KOPT-K1 (cell line): Measurements from ENCODE around the gene ZNF148.

Experiments used
- H3K27ac ChIP-seq: fragments of 200-600 bp; sonication (generic); 2 replicates; pipeline ENCODE4 v1.5.1; 2016; ENCODE audit warnings: antibody characterized with exemption, mild to moderate bottlenecking, low read depth, low read length; ENCODE audit not compliant: poor library complexity, severe bottlenecking
- H3K36me3 ChIP-seq: fragments of 200-600 bp; sonication (generic); 2 replicates; pipeline ENCODE4 v1.5.1; 2017; ENCODE audit warnings: antibody characterized with exemption, mild to moderate bottlenecking, low read length, moderate library complexity; ENCODE audit not compliant: insufficient read depth
- H3K9me3 ChIP-seq: fragments of 200-600 bp; sonication (generic); 2 replicates; pipeline ENCODE4 v1.5.1; 2017; ENCODE audit warnings: antibody characterized with exemption, low read length, mild to moderate bottlenecking; ENCODE audit not compliant: insufficient read depth, poor library complexity, severe bottlenecking

ZNF148 gene

DNA sequence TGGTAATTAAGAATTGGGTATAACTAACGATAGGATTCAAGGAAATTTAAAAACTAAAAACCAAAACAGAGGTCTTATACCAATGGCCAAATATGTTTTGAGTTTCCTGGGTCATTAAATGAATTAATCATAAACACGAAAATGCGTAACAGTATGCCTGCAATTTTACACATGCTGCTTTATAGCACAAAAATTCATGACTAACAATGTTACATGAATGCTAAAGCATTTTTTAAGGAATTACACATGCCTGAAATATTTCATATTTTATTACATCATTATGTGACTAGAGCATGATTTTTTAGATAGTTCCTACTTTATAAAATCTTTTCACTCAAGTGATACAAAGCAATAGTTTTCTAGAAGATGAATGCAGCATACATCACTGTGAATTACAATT, 74.7 kb downstream of the ZNF148 start:
- no peaks in the 10 kb centered on the region for H3K9me3 ChIP-seq
- H3K36me3 ChIP-seq, result peaks cover 22% of the 10 kb centered on the region
- no peak overlapping the region for H3K27ac ChIP-seq

DNA sequence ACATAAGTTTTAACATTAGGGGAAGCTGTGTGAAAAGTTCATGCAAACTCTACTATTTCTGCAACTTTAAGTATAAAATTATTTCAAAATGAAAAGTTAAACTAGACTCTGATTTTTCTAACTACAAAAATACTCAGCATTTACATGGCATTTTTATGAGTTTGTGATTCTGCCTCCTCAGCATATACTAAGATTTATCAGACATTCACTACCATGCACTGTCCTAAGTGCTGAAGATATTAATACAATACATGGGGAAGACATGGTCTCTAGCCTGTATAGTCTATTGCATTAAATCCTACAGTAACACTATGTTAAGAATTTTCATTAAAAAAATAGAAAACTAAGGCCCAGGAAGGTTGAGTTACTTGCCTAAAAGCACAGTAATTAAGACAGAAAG, 80.7 kb downstream of the ZNF148 start:
- H3K27ac ChIP-seq, result no peak overlapping the region
- no peaks in the 10 kb centered on the region for H3K9me3 ChIP-seq
- H3K36me3 ChIP-seq, result peaks cover 5% of the 10 kb centered on the region; the same call in 1 of the 2 replicates

DNA sequence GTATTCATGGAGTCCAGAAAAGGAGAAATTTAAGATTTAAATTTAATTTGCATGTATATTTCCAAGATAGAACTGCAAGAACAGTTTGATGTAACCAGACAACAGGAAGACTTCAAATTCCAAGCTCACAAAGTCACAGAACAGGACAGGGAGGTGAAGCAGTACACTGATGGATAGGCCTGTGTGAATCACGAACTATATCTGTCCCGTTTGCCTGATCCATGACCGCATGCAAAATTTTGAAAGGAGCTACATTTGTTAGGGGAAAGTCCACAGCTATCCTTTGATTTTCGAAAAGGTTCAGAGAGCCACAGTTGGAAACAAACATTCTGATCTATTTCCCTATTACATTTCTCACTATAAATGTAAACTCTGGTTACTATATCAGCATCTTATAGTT, 83.1 kb downstream of the ZNF148 start:
- no peak overlapping the region for H3K27ac ChIP-seq
- peaks cover 20% of the 10 kb centered on the region for H3K36me3 ChIP-seq
- no peaks in the 10 kb centered on the region for H3K9me3 ChIP-seq

DNA sequence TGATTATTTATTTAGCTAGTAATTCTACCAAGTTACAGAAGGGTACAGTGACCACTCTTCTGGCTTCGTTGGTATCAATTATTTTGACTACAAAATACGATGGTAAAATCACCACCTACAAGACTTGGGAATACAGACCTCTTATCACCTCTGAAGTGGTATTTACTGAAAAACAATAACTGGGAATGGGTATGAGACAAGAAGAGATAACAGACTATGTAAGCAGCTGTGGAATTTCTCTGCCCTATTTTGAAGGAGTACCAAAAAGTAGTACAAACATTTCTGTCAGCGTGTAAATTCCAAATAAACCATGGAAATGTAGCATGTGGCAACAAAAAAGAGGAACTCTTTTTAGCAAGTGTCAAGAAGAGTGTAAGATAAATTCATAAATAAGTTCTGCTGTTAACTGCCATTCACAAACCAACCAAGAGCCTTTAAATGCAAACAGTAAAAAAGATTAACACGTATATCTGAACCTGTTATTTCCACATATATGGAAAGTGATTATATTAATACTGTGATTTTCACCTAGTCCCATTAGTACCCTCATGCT, 85.6 kb downstream of the ZNF148 start:
- no peak overlapping the region for H3K27ac ChIP-seq
- no peaks in the 10 kb centered on the region for H3K9me3 ChIP-seq
- peaks cover 26% of the 10 kb centered on the region for H3K36me3 ChIP-seq

DNA sequence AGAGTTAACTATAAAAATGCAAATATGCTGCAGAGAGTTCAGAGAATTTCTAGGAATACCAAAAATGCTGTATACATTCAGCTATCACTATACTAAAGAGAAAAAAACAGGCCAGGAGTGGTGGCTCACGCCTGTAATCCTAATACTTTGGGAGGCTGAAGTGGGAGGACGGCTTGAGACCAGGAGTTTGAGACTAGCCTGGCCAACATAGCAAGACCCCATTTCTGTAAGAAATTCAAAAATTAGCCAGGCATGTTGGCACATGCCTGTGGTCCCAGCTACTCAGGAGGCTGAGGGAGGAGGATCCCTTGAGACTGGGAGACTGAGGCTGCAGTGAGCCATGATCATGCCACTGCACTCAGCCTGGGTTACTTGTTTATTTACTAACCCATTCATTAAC, 87.9 kb downstream of the ZNF148 start:
- peaks cover 26% of the 10 kb centered on the region for H3K36me3 ChIP-seq
- no peak overlapping the region for H3K27ac ChIP-seq
- H3K9me3 ChIP-seq, result no peaks in the 10 kb centered on the region

DNA sequence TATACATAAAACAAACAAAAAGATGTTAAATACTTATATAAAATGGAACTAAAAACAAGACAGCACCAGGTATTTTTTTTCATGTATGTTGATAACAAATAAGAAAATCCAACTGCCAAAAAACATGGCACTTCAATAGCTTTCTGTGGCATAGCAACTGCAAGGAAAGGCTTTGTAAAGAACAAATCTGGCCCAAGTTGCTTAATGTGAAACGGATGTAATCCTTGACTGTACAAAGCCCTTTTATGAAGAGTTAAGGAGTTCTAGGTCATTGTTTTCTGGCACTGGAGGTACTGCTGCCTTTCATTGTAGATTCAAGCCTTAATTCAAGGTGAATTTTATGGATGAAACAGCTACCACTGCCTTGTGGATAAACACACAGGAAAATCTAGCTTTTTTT, 93.7 kb downstream of the ZNF148 start:
- no peak overlapping the region for H3K27ac ChIP-seq

DNA sequence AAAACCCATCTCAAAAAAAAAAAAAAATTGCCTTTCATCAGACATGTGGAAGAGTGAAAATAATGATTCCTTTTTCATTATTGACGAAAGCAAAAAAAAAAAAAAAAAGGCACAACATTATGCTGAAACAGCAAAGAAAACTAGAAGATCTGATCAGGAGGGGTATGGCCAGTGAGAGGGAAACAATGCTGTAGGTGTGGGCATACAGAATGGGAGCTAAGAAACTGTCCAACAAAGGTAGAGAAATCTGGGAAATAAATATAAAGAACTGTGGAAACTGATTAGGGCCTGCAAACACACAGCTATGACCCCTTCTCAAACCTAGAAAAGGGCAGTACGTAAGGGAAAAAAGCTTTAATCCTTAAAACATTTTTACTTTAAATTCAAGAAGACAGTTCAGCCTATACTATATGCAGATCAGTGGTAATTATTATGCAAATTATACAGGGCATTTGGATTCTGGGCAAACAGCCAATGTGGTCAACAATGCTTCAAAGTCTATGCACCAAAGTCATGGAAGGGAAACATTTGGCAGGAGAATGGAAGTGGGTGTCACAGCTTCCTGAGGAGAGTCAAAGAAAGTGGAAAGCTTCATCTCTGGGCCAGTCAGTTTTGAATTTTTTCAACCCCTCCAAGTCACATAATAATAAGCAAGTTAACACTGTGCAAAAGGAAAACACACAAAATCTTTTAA, 94.3 kb downstream of the ZNF148 start:
- H3K9me3 ChIP-seq, result no peaks in the 10 kb centered on the region
- H3K36me3 ChIP-seq, result peaks cover 50% of the 10 kb centered on the region
- H3K27ac ChIP-seq, result no peak overlapping the region

More for the DNA sequence above, 93.7 kb downstream of the ZNF148 start:
- Histone ChIP-seq H3K36me3 (peaks cover 49% of the 10 kb centered on the region), H3K9me3 (no peaks in the 10 kb centered on the region)

DNA sequence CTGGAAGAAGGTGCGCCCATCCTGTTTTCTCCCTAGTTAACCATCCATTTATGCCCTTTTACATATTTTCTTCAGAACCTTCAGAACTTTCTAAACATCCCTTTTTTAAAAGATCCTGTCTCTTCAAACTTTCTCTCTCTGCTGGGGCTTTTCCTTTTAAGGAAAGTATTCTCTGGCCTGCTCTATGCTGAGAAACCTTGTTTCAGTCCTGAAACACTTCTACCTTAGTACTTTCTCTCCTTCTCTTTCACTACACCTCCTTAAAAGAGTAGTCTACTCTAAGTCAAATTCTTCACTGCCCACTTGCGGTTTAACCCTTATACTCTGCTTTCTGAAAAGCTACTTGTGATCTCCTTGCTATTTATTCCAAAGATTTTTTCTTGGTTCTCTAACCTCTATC, 97.0 kb downstream of the ZNF148 start:
- peaks cover 50% of the 10 kb centered on the region for H3K36me3 ChIP-seq
- H3K9me3 ChIP-seq, result no peaks in the 10 kb centered on the region
- H3K27ac ChIP-seq, result no peak overlapping the region

DNA sequence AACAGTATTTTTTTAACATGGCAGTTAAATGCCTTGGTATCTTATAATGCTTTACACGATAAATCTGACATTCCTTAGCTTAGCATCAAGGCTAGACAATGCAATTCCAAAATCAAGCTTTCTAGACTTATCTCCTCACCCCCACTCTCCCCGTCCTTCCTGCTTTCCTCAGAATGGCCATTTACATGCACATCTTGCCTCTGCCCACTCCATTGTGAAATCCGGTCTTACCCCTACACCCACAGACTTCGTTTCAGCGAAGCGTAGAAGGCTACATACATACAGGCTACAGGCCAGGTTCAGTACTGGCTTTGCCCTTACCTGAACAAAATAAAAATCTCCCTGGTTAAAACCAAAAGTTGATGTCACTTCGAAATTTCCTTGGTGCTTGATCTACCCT, 104.0 kb downstream of the ZNF148 start:
- Histone ChIP-seq H3K36me3 (peaks cover 26% of the 10 kb centered on the region), H3K27ac (no peak overlapping the region), H3K9me3 (no peaks in the 10 kb centered on the region)

DNA sequence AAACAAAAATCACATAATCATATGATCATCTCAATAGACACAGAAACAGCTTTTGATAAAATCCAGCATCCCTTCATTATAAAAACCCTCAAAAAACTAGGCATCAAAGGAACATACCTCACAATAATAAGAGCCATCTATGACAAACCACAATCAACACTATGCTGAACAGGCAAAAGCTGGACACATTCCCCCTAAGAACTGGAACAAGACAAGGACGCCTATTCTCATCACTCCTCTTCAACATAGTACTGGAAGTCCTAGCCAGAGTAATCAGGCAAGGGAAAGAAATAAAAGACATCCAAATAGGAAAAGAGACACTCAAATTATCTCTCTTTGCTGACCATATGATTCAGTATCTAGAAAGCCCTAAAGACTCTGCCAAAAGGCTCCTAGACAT, 107.7 kb downstream of the ZNF148 start:
- H3K9me3 ChIP-seq, result no peaks in the 10 kb centered on the region
- H3K27ac ChIP-seq, result no peak overlapping the region
- peaks cover 34% of the 10 kb centered on the region for H3K36me3 ChIP-seq

DNA sequence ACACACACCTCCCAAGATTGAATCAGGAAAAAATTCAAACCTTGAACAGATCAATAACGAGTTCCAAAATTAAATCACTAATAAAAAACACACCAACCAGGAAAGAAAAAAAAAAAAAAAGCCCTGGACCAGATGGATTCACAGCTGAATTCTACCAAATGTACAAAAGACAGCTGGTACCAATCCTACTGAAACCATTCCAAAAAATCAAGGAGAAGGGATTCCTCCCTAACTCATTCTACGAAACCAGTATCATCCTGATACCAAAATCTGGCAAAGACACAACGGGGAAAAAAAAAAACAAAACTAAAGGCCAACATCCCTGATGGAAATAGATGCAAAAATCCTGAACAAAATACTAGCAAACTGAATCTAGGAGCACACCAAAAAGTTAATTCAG, 108.2 kb downstream of the ZNF148 start:
- no peak overlapping the region for H3K27ac ChIP-seq
- H3K36me3 ChIP-seq, result peaks cover 30% of the 10 kb centered on the region
- H3K9me3 ChIP-seq, result no peaks in the 10 kb centered on the region

DNA sequence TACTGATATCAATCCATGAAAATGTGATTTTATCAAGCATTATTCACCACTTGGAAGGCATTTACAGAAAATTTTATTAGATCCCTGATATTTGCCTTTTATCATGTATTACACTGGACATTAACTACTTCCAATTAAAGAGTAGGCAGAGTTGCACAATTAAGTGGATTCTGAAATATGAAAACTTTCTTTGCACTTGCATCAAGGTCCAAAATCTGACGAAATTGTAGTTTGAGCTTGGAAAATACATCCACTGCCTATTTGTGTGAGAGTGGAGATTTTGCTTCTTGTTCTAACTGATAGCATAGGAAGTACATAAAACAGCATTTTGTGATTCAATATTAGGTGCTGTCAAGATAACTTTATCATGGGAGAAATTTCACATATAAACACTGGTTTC, 113.0 kb downstream of the ZNF148 start:
- H3K9me3 ChIP-seq, result peaks cover 9% of the 10 kb centered on the region
- H3K27ac ChIP-seq, result no peak overlapping the region
- peaks cover 38% of the 10 kb centered on the region for H3K36me3 ChIP-seq

DNA sequence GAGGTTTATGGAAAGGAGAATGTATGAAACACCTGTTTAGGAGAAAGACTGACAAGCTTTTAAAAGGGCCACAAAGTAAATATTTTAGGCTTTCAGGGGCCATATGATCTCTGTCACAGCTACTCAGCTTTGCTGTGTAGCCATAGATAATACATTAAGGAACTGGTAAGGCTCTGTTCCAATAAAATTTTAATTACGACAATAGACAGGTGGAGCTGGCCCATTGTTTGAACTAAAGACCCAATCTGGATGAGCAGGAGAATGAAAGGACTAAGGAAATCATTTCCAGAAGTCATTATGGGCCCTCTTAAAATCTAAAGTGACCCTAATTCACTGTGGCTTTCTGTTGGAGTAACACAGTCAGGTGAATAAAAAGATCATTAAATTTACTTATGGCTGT, 114.1 kb downstream of the ZNF148 start:
- Histone ChIP-seq H3K9me3 (peaks cover 16% of the 10 kb centered on the region), H3K27ac (no peak overlapping the region), H3K36me3 (peaks cover 48% of the 10 kb centered on the region)

DNA sequence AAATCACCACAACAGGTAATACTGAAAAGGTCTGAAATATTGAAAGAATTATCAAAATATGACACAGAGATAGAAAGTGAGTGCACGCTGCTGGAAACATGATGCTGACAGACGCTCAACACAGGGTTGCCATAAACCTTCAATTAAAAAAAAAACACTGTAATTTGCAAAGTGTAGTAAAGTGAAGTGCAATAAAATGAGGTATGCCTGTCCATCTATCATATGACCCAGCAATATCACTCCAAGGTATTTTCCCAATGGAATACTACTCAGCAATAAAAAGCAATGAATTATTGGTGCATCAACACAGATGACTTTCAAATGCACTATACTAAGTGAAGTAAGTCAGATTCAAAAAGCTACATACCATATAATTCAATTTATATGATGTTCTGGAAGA, 115.0 kb downstream of the ZNF148 start:
- Histone ChIP-seq H3K9me3 (peaks cover 16% of the 10 kb centered on the region), H3K27ac (no peak overlapping the region), H3K36me3 (peaks cover 43% of the 10 kb centered on the region)

DNA sequence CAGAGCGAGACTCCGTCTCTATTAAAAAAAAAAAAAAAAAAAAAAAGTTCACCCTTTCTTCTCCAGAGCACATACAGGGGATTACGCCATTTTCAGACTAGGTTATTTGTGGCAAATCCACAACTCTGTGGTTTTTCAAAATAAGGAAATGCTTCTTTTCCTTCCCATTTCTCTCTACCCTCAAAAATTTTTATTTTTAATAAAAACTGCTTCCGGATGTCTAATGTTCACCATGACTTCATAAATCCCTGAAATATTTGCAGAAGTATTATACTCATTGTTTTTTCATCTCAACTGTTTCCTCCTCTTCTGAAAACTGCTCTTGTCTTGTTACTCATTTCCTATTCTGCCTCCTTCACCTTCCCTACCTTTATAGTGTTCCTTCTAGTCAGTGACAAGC, 117.6 kb downstream of the ZNF148 start:
- no peak overlapping the region for H3K27ac ChIP-seq
- peaks cover 16% of the 10 kb centered on the region for H3K9me3 ChIP-seq
- H3K36me3 ChIP-seq, result peaks cover 33% of the 10 kb centered on the region

DNA sequence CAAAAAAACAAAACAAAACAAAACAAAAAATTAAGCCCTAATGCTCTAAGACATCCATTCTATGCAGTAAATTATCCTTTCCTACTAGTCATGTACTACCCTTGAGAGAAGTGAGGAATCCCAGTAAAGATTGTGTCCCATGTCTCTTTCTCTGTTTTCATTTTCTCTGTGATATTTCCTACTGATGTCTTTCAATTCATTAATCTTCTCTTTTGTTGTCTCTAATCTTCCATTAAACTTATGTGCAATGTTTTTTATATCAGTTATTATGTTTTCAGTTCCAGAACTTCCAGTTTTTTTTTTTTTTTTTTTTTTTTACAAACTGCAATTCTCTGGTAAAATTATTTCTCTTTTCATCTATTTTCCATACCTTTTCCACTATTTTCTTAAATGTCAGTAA, 118.5 kb downstream of the ZNF148 start:
- Histone ChIP-seq H3K27ac (no peak overlapping the region), H3K9me3 (peaks cover 16% of the 10 kb centered on the region), H3K36me3 (peaks cover 38% of the 10 kb centered on the region)
